ENCODE measurements around the gene SPATS2.

- TF ChIP-seq CTCF (conservative IDR thresholded peaks at IDR 0.05; ENCODE audit: low read depth, low read length) (no peak), POLR2A (IDR thresholded peaks at IDR 0.05; ENCODE audit: low read depth, low read length) (no peak), SMC3 (IDR thresholded peaks at IDR 0.05; ENCODE audit: low read depth, low read length) (no peak), RAD21 (IDR thresholded peaks at IDR 0.05; ENCODE audit: low read length) (no peak), RFX5 (IDR thresholded peaks at IDR 0.05; ENCODE audit: low read depth, low read length) (no peak), MAZ (IDR thresholded peaks at IDR 0.05; ENCODE audit: borderline replicate concordance, low read depth, low read length) (no peak), USF2 (IDR thresholded peaks at IDR 0.05; ENCODE audit: low read depth, low read length) (no peak), RCOR1 (IDR thresholded peaks at IDR 0.05; ENCODE audit: insufficient replicate concordance, low read length) (no peak), ELK1 (IDR thresholded peaks at IDR 0.05; ENCODE audit: borderline replicate concordance, low read depth, low read length) (no peak), FOS (IDR thresholded peaks at IDR 0.05; ENCODE audit: low read depth, low read length) (no peak), CEBPB (IDR thresholded peaks at IDR 0.05; ENCODE audit: low read depth, low read length) (no peak), MAFK (IDR thresholded peaks at IDR 0.05; ENCODE audit: low read depth, low read length) (no peak)
Observed at GRCh38 chr12:49537231-49537751, 170.0 kb downstream of the SPATS2 start.

Measured in IMR-90 (cell line).